CD4-positive, alpha-beta T cell treated with Interferon alpha-2 for 1 hour (primary cell): Measurements from ENCODE around the gene LARP6.
"Not testable (repeated sequence)": the region's sequence is repeated elsewhere in the genome, so short reads cannot be mapped to it uniquely, and the experiment has no call there.

Source experiments
- DNase-seq, 2 donors: peaks; one replicate each; pipeline ENCODE4 v3.0.0-alpha.2; 2020 to 2022

Gene LARP6

GRCh38 chr15:70829371-70830166 lies 24.4 kb downstream of the LARP6 start:
- no peak for DNase-seq

- DNase-seq = no peak
These were observed 26.2 kb downstream of the LARP6 start for GRCh38 chr15:70827721-70828120.

- DNase-seq = peak in 1 of 2 donors; percentile 9
These were observed 27.3 kb downstream of the LARP6 start for GRCh38 chr15:70826634-70827033.

- DNase-seq = no peak
These were observed 28.1 kb downstream of the LARP6 start for GRCh38 chr15:70825841-70826240.

GRCh38 chr15:70823196-70823595 lies 30.8 kb downstream of the LARP6 start:
- DNase-seq = no peak

GRCh38 chr15:70820214-70820613 lies 33.7 kb downstream of the LARP6 start:
- no peak for DNase-seq

GRCh38 chr15:70818580-70818979 lies 35.4 kb downstream of the LARP6 start:
- DNase-seq = no peak

DNA sequence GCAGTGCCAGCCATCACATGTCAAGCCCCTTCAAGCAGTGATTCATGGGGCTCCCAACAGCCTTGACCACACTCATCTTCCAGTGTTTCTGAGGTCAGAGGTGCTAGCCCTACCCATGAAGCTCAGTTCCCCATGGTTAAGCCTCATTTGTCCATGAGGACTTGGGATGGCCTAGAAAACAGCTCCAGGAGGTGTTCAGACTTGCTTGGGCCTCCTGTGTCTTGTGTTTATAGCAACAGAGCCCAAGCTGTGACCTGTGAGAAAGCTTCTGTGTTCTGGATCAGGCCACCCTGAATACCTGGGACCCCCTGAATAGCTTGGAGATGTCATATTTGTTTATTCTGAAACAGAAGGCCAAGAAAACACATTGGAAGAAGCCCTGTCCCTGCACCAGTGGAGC lies 36.7 kb downstream of the LARP6 start:
- DNase-seq = no peak

GRCh38 chr15:70815604-70816003 lies 38.4 kb downstream of the LARP6 start:
- no peak for DNase-seq

GRCh38 chr15:70815011-70815410 lies 38.9 kb downstream of the LARP6 start:
- not testable (repeated sequence) for DNase-seq

DNA sequence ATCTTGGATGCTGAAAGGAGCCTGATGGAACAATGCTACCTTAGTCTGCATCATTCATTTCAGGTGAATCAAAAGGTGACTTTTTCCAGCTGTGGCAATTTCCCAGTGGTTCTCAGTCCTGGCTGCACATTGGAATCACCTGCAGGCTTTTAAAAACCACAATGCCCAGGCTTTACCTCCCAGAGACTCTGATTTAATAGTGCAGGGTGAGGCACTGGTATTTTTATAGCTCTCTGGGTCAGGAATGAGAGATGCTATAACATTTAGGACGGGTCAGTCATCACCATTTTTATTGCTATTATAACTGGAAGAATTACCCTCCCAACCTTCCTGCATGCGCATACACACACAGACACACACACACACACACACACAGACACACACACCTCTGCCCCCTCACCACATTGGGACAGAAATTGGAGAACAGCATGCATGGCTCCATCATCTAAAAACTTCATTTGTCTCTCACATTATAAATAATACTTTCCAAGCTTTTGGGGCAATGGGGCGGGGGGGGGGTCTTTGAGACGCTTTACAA lies 41.1 kb downstream of the LARP6 start:
- DNase-seq = no peak

GRCh38 chr15:70810916-70811578 lies 42.9 kb downstream of the LARP6 start:
- DNase-seq = no peak

GRCh38 chr15:70806992-70807712 lies 46.8 kb downstream of the LARP6 start:
- DNase-seq = peak in 1 of 2 donors; percentile 11

DNA sequence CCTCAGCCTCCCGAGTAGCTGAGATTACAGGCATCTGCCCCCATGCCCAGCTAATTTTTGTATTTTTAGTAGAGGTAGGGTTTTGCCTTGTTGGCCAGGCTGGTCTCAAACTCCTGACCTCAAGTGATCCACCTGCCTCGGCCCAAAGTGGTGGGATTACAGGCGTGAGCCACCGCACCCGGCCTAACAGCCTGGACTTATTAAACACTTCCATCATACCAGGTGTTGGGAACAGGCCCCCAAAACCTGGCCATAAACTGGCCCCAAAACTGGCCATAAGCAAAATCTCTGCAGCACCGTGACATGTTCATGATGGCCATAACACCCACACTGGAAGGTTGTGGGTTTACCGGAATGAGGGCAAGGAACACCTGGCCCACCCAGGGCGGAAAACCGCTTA lies 49.6 kb downstream of the LARP6 start:
- not testable (repeated sequence) for DNase-seq

DNA sequence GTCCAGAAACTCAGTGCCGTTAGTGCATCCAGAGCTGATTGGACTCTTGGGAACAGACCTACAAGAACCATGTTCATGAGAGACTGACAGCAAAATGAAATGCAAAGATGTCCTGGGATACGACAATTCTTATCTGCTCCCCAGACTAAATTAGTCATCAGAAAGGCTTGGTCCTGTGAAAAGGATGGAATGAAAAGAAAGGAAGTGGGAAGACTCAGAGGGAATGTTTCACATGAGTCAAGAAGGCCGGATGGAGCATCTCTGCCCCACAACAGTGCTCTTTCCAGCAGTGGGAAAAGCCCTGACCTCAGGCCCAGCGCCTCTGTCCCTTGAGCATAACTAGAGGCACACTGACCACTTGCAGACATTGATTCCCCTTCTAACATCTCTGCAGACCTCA lies 51.3 kb downstream of the LARP6 start:
- no peak for DNase-seq

GRCh38 chr15:70801109-70801508 lies 52.8 kb downstream of the LARP6 start:
- DNase-seq = no peak

GRCh38 chr15:70799667-70800450 lies 54.1 kb downstream of the LARP6 start:
- no peak for DNase-seq

- DNase-seq = no peak
These were observed 56.5 kb downstream of the LARP6 start for GRCh38 chr15:70797464-70797863.

DNA sequence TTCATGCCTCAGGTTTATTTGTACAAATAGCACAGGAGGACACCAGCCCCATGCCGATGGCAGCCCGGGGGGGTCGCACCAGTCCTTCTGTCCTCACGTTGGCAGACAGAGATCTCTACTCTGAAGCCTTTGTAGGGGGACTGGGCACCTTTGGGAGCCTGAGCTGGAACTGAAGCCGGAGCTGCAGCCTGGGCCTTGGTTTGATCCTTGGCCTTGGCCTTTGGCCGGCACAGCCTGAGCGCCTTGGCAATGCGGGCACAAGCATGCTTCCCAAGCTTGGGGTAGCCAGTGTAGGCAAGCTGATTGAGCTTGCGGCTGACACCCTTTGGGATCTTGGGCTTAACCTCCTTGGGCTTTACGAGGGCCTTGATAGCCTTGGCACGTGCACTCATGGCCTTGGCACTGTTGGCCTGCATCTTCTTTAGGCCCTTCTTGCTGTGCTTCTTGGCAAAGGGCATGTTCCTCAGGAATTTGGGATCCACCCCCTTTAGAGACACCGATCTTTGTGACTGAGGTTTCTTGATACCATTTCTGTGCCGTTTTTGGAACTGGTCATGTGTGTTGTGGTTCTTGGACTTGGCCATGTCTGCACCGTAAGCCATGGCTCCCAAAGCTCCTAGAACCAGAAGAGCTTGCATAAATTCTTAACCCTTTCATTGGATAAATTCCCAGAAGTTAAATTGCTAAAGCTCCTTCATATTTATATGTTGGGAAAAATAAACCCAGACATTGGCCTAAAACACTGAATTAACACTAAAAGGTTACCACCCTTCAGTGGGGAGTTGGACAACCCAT lies 57.2 kb downstream of the LARP6 start:
- no peak for DNase-seq

DNA sequence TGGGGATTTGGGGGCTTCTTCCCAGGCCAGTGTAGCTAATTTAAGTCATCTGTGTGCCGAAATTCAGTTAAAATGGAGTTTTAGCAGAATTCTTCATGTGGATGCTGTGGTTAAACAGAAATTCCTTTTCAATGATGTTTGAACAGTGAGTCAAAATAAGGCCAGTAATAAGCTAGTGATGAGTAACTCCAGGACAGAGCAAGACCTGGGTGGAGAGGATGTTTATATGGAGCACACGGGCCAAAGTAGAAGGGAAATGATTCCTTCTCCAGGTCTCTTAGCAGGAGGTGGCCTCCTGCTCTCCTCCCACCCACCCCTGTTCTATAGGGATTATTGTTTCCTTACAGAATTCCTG lies 58.7 kb downstream of the LARP6 start:
- no peak for DNase-seq

- no peak for DNase-seq
These were observed 59.2 kb downstream of the LARP6 start for GRCh38 chr15:70794596-70795310.
